Karpas-422 (cell line): ENCODE results near the gene KATNAL2. TPM values are rescaled to one million over a fixed set of nuclear protein-coding genes. Genes with fewer than 3 reads are reported as not detected.

Source experiments
- DNase-seq: peaks from one replicate; pipeline ENCODE4 v3.0.0-alpha.2; 2015
- H2AFZ ChIP-seq: fragments of 200-600 bp; sonication (generic); 2 replicates; pipeline ENCODE4 v1.6.1; 2014; ENCODE audit warnings: antibody characterized with exemption, low read length, mixed read lengths
- H3K27ac ChIP-seq: fragments of 200-600 bp; sonication (generic); 2 replicates; pipeline ENCODE4 v1.5.1; 2014; ENCODE audit warnings: mild to moderate bottlenecking, low read length, moderate library complexity
- H3K27me3 ChIP-seq: fragments of 200-600 bp; sonication (generic); 2 replicates; pipeline ENCODE4 v1.6.1; 2014; ENCODE audit warnings: low read length, mixed read lengths
- H3K36me3 ChIP-seq: fragments of 200-600 bp; sonication (generic); 2 replicates; pipeline ENCODE4 v1.6.1; 2014; ENCODE audit warnings: low read length, mixed read lengths; ENCODE audit not compliant: insufficient read depth
- H3K4me1 ChIP-seq: fragments of 200-600 bp; sonication (generic); 2 replicates; pipeline ENCODE4 v1.6.1; 2014; ENCODE audit warnings: mild to moderate bottlenecking, low read length, mixed read lengths
- H3K4me2 ChIP-seq: fragments of 200-600 bp; sonication (generic); 2 replicates; pipeline ENCODE4 v1.6.1; 2014; ENCODE audit warnings: low read length, low read depth, mild to moderate bottlenecking; ENCODE audit not compliant: poor library complexity, severe bottlenecking
- H3K4me3 ChIP-seq: fragments of 200-600 bp; sonication (generic); 2 replicates; pipeline ENCODE4 v1.5.1; 2014; ENCODE audit warnings: mild to moderate bottlenecking, antibody characterized with exemption, low read length, mixed read lengths
- H3K79me2 ChIP-seq: fragments of 200-600 bp; sonication (generic); 2 replicates; pipeline ENCODE4 v1.6.1; 2014; ENCODE audit warnings: mild to moderate bottlenecking, low read length, mixed read lengths
- H3K9ac ChIP-seq: fragments of 200-600 bp; sonication (generic); 2 replicates; pipeline ENCODE4 v1.6.0; 2014; ENCODE audit warnings: low read length
- H3K9me2 ChIP-seq: fragments of 200-600 bp; sonication (generic), shearing (Covaris generic); replicated peaks from 2 replicates; pipeline ENCODE4 v1.6.0; 2014; ENCODE audit warnings: mild to moderate bottlenecking, low read length, moderate library complexity; ENCODE audit not compliant: insufficient read depth
- H3K9me3 ChIP-seq: fragments of 300-700, 200-600 bp; sonication (generic); 2 replicates; pipeline ENCODE4 v1.6.1; 2014; ENCODE audit warnings: low read length, mixed read lengths
- H4K20me1 ChIP-seq: fragments of 200-600 bp; sonication (generic); 2 replicates; pipeline ENCODE4 v1.6.1; 2014; ENCODE audit warnings: mild to moderate bottlenecking, antibody characterized with exemption, low read length, low read depth; ENCODE audit not compliant: insufficient read depth
- total RNA-seq: library from RNA; depleted of rRNA; stranded (reverse); fragments of >200 nt; shearing (Covaris generic); gene quantifications from 2 replicates; pipeline ENCODE4 v1.2.3, GENCODE V29; 2014; ENCODE audit warnings: low replicate concordance

Gene KATNAL2
- total RNA-seq, 1 experiment from 2014 or later: 29.5 TPM

GRCh38 chr18:46916551-46917107 lies 773 bp upstream of the KATNAL2 start:
- no peaks in the 10 kb centered on the region; the same call in none of the 2 replicates for H3K36me3 ChIP-seq
- H3K9me3 ChIP-seq: no peaks in the 10 kb centered on the region
- peak overlapping the region; percentile 74; the same call in 1 of the 2 replicates for H2AFZ ChIP-seq
- peak overlapping the region; percentile 73 for H3K4me3 ChIP-seq
- no peaks in the 10 kb centered on the region for H3K9me2 ChIP-seq
- peaks cover 4% of the 10 kb centered on the region; the same call in 1 of the 2 replicates for H4K20me1 ChIP-seq
- H3K27ac ChIP-seq: peak overlapping the region; percentile 63
- peak overlapping the region; percentile 92 for H3K9ac ChIP-seq
- peaks cover 59% of the 10 kb centered on the region for H3K79me2 ChIP-seq
- H3K4me2 ChIP-seq: peak overlapping the region; percentile 79
- no peaks in the 10 kb centered on the region for H3K27me3 ChIP-seq
- peak; percentile 73 for DNase-seq
- peaks cover 37% of the 10 kb centered on the region for H3K4me1 ChIP-seq

GRCh38 chr18:46917803-46918600 lies 600 bp downstream of the KATNAL2 start:
- Histone ChIP-seq H3K79me2 (peaks cover 45% of the 10 kb centered on the region), H2AFZ (peak overlapping the region; percentile 59; the same call in 1 of the 2 replicates), H3K4me1 (peaks cover 37% of the 10 kb centered on the region), H3K9ac (peak overlapping the region; percentile 92), H3K9me3 (no peaks in the 10 kb centered on the region), H3K27me3 (no peaks in the 10 kb centered on the region), H4K20me1 (peaks cover 4% of the 10 kb centered on the region; the same call in 1 of the 2 replicates), H3K4me3 (peak overlapping the region; percentile 73), H3K36me3 (no peaks in the 10 kb centered on the region; the same call in 1 of the 2 replicates), H3K9me2 (no peaks in the 10 kb centered on the region), H3K27ac (peak overlapping the region; percentile 70), H3K4me2 (peak overlapping the region; percentile 79)
- DNase-seq: peak; percentile 89

GRCh38 chr18:46920067-46920466 lies 2.7 kb downstream of the KATNAL2 start:
- H3K9me3 ChIP-seq: no peaks in the 10 kb centered on the region
- no peaks in the 10 kb centered on the region for H3K36me3 ChIP-seq
- no peak overlapping the region for H2AFZ ChIP-seq
- H4K20me1 ChIP-seq: peaks cover 4% of the 10 kb centered on the region; the same call in 1 of the 2 replicates
- H3K27me3 ChIP-seq: no peaks in the 10 kb centered on the region
- H3K4me3 ChIP-seq: no peak overlapping the region
- H3K9me2 ChIP-seq: no peaks in the 10 kb centered on the region
- H3K9ac ChIP-seq: no peak overlapping the region
- no peak overlapping the region for H3K4me2 ChIP-seq
- peak; percentile 38 for DNase-seq
- H3K27ac ChIP-seq: no peak overlapping the region
- H3K4me1 ChIP-seq: peaks cover 20% of the 10 kb centered on the region
- peaks cover 24% of the 10 kb centered on the region for H3K79me2 ChIP-seq

GRCh38 chr18:46920653-46921052 lies 3.3 kb downstream of the KATNAL2 start:
- no peaks in the 10 kb centered on the region; the same call in 1 of the 2 replicates for H4K20me1 ChIP-seq
- no peaks in the 10 kb centered on the region for H3K36me3 ChIP-seq
- no peak overlapping the region for H3K4me3 ChIP-seq
- H3K9ac ChIP-seq: no peak overlapping the region
- no peak overlapping the region for H3K4me2 ChIP-seq
- H3K27ac ChIP-seq: no peak overlapping the region
- no peaks in the 10 kb centered on the region for H3K9me2 ChIP-seq
- H3K4me1 ChIP-seq: peaks cover 14% of the 10 kb centered on the region
- H3K27me3 ChIP-seq: no peaks in the 10 kb centered on the region
- H2AFZ ChIP-seq: no peak overlapping the region
- peaks cover 18% of the 10 kb centered on the region for H3K79me2 ChIP-seq
- DNase-seq: no peak
- no peaks in the 10 kb centered on the region for H3K9me3 ChIP-seq

GRCh38 chr18:46939337-46939963 lies 22.0 kb downstream of the KATNAL2 start:
- H3K79me2 ChIP-seq: no peaks in the 10 kb centered on the region
- no peaks in the 10 kb centered on the region for H3K36me3 ChIP-seq
- H3K27me3 ChIP-seq: no peaks in the 10 kb centered on the region
- H3K9me2 ChIP-seq: no peaks in the 10 kb centered on the region
- H3K4me1 ChIP-seq: no peaks in the 10 kb centered on the region
- 0 out of 2 replicates have a peak, but pooled peaks cover 2% of the 10 kb centered on the region for H4K20me1 ChIP-seq
- no peaks in the 10 kb centered on the region for H3K9me3 ChIP-seq
- H3K4me3 ChIP-seq: no peak overlapping the region
- H3K4me2 ChIP-seq: no peak overlapping the region
- no peak overlapping the region for H3K27ac ChIP-seq
- no peak for DNase-seq
- no peak overlapping the region for H3K9ac ChIP-seq
- no peak overlapping the region for H2AFZ ChIP-seq

GRCh38 chr18:46939998-46940571 lies 22.7 kb downstream of the KATNAL2 start:
- Histone ChIP-seq H3K27ac (no peak overlapping the region), H3K27me3 (no peaks in the 10 kb centered on the region), H3K4me1 (no peaks in the 10 kb centered on the region), H3K4me2 (no peak overlapping the region), H3K9me3 (no peaks in the 10 kb centered on the region), H3K9me2 (no peaks in the 10 kb centered on the region), H3K79me2 (no peaks in the 10 kb centered on the region), H4K20me1 (0 out of 2 replicates have a peak, but pooled peaks cover 2% of the 10 kb centered on the region), H3K9ac (no peak overlapping the region), H3K36me3 (no peaks in the 10 kb centered on the region), H2AFZ (no peak overlapping the region), H3K4me3 (no peak overlapping the region)
- DNase-seq: no peak

GRCh38 chr18:46942646-46943045 lies 25.2 kb downstream of the KATNAL2 start:
- Histone ChIP-seq H3K9me3 (no peaks in the 10 kb centered on the region), H3K9me2 (no peaks in the 10 kb centered on the region), H3K4me3 (no peak overlapping the region), H3K27me3 (no peaks in the 10 kb centered on the region), H3K36me3 (no peaks in the 10 kb centered on the region), H2AFZ (no peak overlapping the region), H4K20me1 (0 out of 2 replicates have a peak, but pooled peaks cover 2% of the 10 kb centered on the region), H3K9ac (no peak overlapping the region), H3K27ac (no peak overlapping the region), H3K4me2 (no peak overlapping the region), H3K79me2 (no peaks in the 10 kb centered on the region), H3K4me1 (peaks cover 11% of the 10 kb centered on the region)
- DNase-seq: no peak
